Tibial nerve (tissue), 4 donors: Measurements from ENCODE around the gene SAMD14. TPM values are rescaled to one million over a fixed set of nuclear protein-coding genes. Genes with fewer than 3 reads are reported as not detected.

Experiments
- DNase-seq, 2 donors: peaks; one replicate each; pipeline ENCODE4 v3.0.0-alpha.2; 2019; ENCODE audit warnings: low spot score in 2 of 2
- H3K27ac ChIP-seq, 4 donors: fragments of 200-600 bp; sonication (generic) in 3 of 4; one replicate each; pipeline ENCODE4 v1.5.1; 2017 to 2019; ENCODE audit warnings: mild to moderate bottlenecking in 1 of 4
- H3K27me3 ChIP-seq, 2 donors: fragments of 200-600 bp; sonication (generic) in 1 of 2; one replicate each; pipeline versions ENCODE4 v1.5.1 to v1.6.0; 2017 to 2019
- H3K36me3 ChIP-seq, 3 donors: fragments of 200-600 bp; sonication (generic); one replicate each; pipeline ENCODE4 v1.5.1; 2018 to 2019
- H3K4me1 ChIP-seq, 4 donors: fragments of 200-600 bp; sonication (generic) in 3 of 4; one replicate each; pipeline ENCODE4 v1.5.1; 2017 to 2019
- H3K4me3 ChIP-seq, 4 donors: fragments of 200-600 bp; sonication (generic) in 3 of 4; one replicate each; pipeline ENCODE4 v1.5.1; 2017 to 2019; ENCODE audit warnings: mild to moderate bottlenecking in 1 of 4, moderate library complexity in 1 of 4
- H3K9me3 ChIP-seq, 4 donors: fragments of 200-600 bp; sonication (generic) in 3 of 4; one replicate each; pipeline ENCODE4 v1.5.1; 2017 to 2019
- EP300 ChIP-seq, 2 donors: sonication (generic); formaldehyde crosslinking; IDR thresholded peaks; one replicate each; pipeline ENCODE4 v1.6.1; 2017; ENCODE audit warnings: antibody characterized with exemption in 2 of 2, mild to moderate bottlenecking in 1 of 2
- POLR2A ChIP-seq, 2 donors: fragments of 450-650 bp; IDR thresholded peaks; one replicate each; pipeline ENCODE4 v1.6.1; 2017; ENCODE audit warnings: antibody characterized with exemption in 2 of 2, mild to moderate bottlenecking in 2 of 2, moderate library complexity in 2 of 2
- WGBS, 2 donors: methylation state at CpG; one replicate each; pipeline ENCODE4 v1.1.5; 2018; 5-methylcytosine and 5-hydroxymethylcytosine counted together
- total RNA-seq, 4 donors: library from RNA; depleted of rRNA; stranded (reverse); fragments of >200 nt; gene quantifications; one replicate each; pipeline ENCODE4 v1.1.0, GENCODE V29; 2016
- TF ChIP-seq, protein P1 (sequence below), 5 experiments: fragments of 200-600 bp in 3 of 5; fragments of 450-650 bp in 2 of 5; sonication (generic) in 3 of 5; IDR thresholded peaks; one replicate each; pipeline ENCODE4 v1.5.1; 2016 to 2019; ENCODE audit warnings: antibody characterized with exemption in 5 of 5, mild to moderate bottlenecking in 3 of 5, moderate library complexity in 2 of 5

Gene SAMD14
- total RNA-seq, 4 donors from 2014 or later: 0.63 to 1.5 (median 1.1) TPM

DNA sequence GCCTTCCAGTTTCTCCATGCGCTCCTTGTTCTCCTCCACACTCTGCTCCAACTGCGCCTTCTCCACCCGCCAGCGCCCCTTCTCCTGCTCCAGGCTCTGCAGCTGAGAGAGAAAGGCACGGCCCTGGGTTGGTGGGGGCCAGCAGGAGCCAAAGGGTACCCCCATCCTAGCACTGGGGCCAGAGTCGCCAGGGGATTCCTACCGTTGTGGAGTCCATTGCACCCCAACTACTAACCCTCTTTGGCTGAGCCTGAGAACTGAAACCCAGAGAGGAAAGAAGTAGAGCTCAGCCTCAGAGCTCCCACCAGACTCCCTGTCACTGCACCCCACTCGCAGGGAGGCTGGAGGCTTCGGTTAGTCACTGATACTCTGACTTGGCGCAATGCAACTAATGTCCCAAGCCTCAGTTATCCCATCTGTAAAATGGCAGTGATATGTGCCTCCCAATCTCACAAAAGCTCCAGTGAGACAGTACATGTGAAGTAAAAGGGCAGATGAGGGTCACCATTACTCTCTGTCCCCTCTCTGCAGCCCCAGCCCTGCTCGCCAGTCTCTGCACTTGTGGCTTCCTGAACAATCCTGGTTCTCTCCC, 6.2 kb upstream of the SAMD14 start:
- TF ChIP-seq EP300 (IDR thresholded peaks at IDR 0.05) (no peak), POLR2A (IDR thresholded peaks at IDR 0.05) (no peak)
- TF ChIP-seq, protein P1, sequence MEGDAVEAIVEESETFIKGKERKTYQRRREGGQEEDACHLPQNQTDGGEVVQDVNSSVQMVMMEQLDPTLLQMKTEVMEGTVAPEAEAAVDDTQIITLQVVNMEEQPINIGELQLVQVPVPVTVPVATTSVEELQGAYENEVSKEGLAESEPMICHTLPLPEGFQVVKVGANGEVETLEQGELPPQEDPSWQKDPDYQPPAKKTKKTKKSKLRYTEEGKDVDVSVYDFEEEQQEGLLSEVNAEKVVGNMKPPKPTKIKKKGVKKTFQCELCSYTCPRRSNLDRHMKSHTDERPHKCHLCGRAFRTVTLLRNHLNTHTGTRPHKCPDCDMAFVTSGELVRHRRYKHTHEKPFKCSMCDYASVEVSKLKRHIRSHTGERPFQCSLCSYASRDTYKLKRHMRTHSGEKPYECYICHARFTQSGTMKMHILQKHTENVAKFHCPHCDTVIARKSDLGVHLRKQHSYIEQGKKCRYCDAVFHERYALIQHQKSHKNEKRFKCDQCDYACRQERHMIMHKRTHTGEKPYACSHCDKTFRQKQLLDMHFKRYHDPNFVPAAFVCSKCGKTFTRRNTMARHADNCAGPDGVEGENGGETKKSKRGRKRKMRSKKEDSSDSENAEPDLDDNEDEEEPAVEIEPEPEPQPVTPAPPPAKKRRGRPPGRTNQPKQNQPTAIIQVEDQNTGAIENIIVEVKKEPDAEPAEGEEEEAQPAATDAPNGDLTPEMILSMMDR (IDR thresholded peaks at IDR 0.05): no peak
- no peaks in the 10 kb centered on the region for H3K27me3 ChIP-seq
- DNase-seq: no peak
- H3K9me3 ChIP-seq: no peaks in the 10 kb centered on the region
- H3K4me1 ChIP-seq: peaks cover 0 to 29% (median 9%) of the 10 kb centered on the region in 4 donors
- peaks cover 0 to 70% (median 35%) of the 10 kb centered on the region in 3 donors for H3K36me3 ChIP-seq
- H3K4me3 ChIP-seq: no peak overlapping the region
- no peak overlapping the region for H3K27ac ChIP-seq
- WGBS, 2 donors: 90 to 92% methylated on average over 11 of the region's 11 CpGs

DNA sequence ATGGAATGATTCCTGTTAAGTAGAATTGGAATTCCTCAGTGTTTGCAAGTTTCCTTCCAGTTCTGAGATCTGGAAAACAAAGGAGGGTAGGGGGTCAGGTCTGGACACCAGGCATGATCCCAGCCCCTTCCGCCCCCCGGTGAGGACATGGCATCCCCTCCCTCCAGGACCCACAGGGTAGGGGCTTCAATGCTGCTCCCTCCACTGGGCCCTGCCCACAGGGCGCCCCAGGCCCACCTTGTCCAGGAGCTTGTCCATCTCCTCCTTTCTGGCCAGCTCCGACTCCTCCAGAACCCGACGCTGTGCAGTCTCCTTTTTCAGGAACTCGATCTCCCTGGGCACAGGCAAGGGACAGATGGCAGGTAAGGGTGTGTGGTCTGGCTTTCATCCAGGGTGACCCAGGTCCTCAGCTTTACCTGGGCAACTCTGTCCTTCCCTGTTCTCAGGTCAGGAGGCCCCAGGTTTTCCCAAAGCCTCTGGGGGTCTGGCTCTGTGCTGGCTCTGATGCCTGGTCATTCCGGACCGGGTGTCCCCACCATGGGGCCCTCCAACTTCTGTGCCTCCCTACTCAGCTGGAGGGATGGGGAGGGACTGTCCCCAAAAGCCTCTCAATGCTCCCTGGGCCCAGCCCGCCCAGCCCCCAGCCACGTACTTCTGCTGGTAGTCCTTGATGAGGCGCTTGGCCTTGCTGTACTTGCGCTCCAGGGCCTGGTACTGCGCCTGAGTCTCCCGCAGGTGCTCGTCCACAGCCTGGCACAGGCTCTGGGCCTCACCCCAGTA, 5.5 kb upstream of the SAMD14 start:
- DNase-seq: no peak
- Histone ChIP-seq H3K4me1 (peaks cover 0 to 26% (median 5%) of the 10 kb centered on the region in 4 donors), H3K9me3 (no peaks in the 10 kb centered on the region), H3K36me3 (peaks cover 0 to 64% (median 28%) of the 10 kb centered on the region in 3 donors), H3K27me3 (peaks cover 0 to 7% of the 10 kb centered on the region in 2 donors), H3K27ac (no peak overlapping the region), H3K4me3 (no peak overlapping the region)
- WGBS, 2 donors: 89 to 90% methylated on average over 13 to 16 of the region's 16 CpGs
- TF ChIP-seq EP300 (IDR thresholded peaks at IDR 0.05): no peak
- TF ChIP-seq POLR2A (IDR thresholded peaks at IDR 0.05): no peak
- TF ChIP-seq, protein P1 (IDR thresholded peaks at IDR 0.05): no peak

DNA sequence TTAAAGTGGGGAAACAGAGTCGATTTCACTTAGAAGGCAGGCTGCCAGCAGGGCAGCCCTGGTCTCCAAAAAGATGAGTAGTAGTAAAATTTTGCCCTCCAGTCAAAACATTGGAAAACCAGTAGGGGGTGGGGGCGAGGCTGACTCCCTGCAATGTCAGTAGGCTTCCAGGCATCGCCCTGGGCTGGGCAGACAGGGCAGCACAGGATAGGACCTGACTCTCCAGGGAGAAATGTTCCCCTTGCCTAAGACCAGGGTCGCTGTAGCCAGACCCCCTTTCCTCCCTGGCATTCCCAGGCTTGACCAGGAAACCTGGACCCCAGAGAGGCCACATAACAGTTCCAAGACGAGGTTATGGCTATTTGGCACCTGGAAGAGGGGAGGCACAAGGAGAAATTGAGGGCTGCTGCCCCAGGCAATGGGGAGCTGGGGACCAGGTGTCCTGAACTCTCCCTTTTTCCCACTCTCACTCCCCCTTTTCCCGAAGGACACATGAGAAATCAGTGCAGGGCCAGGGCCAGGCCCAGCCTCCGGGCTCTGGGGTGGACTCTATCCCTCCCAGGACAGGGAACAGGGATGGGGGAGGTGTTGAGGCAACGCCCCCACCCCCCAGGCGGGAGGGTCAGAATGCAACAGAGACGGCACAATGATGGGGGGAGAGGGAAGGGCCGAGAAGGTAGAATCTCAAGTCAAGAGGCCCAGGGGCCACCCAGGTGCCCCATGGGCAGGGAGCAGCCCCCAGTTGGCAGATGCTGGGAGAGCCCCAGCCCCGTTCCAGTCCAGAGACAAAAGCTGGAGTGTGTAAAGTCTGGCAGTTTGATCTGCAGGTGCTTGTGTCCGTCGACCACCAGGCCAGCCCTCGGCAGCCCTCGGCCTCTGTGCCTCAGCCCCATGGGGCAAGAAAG, 4.5 kb upstream of the SAMD14 start:
- peaks cover 0 to 55% (median 25%) of the 10 kb centered on the region in 3 donors for H3K36me3 ChIP-seq
- H3K4me3 ChIP-seq: no peak overlapping the region
- DNase-seq: no peak
- WGBS, 2 donors: 60 to 64% methylated on average over 16 of the region's 16 CpGs
- H3K4me1 ChIP-seq: peaks cover 0 to 30% (median 7%) of the 10 kb centered on the region in 4 donors
- peaks cover 0 to 14% of the 10 kb centered on the region in 2 donors for H3K27me3 ChIP-seq
- no peak overlapping the region for H3K27ac ChIP-seq
- H3K9me3 ChIP-seq: no peaks in the 10 kb centered on the region
- TF ChIP-seq EP300 (IDR thresholded peaks at IDR 0.05) (no peak), POLR2A (IDR thresholded peaks at IDR 0.05) (no peak)
- TF ChIP-seq, protein P1 (IDR thresholded peaks at IDR 0.05): no peak

DNA sequence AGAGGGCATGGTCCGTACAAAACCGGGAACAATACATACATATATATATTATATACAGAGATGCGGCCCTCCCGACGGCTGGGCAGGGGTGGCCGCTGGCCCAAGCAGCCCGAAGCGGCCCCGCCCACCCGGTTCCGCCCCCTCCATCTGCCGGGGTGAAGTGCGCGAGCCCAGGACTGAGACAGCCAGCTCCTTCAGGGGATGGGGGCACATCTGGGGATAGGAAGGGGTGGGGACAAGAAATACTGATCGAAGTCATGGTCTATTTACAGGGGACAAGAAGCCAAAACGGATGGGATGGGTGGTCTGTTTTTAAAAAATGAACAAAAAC, 3.8 kb upstream of the SAMD14 start:
- no peaks in the 10 kb centered on the region for H3K9me3 ChIP-seq
- 17 to 18% methylated on average over 16 of the region's 16 CpGs for WGBS, 2 donors
- H3K27me3 ChIP-seq: peaks cover 0 to 21% of the 10 kb centered on the region in 2 donors
- peaks cover 0 to 37% (median 15%) of the 10 kb centered on the region in 4 donors for H3K4me1 ChIP-seq
- H3K4me3 ChIP-seq: no peak overlapping the region
- no peak overlapping the region for H3K27ac ChIP-seq
- H3K36me3 ChIP-seq: peaks cover 0 to 48% (median 18%) of the 10 kb centered on the region in 3 donors
- no peak for DNase-seq
- TF ChIP-seq POLR2A (IDR thresholded peaks at IDR 0.05) (no peak), EP300 (IDR thresholded peaks at IDR 0.05) (no peak)
- TF ChIP-seq, protein P1 (IDR thresholded peaks at IDR 0.05): no peak
